Measurements from ENCODE around the gene TNFRSF25. TPM values are rescaled to one million over a fixed set of nuclear protein-coding genes. Genes with fewer than 3 reads are reported as not detected.

TNFRSF25 gene
- total and polyA plus RNA-seq, 9 of the 15 experiments (the other 6 are each of a cell fraction or from before 2014, with no cell fraction given) = 0.24 to 0.49 TPM; not detected in 7

GRCh38 chr1:6434186-6434585 lies 31.8 kb downstream of the TNFRSF25 start:
- H3K79me2 ChIP-seq (ENCODE audit: control insufficient read depth, insufficient read depth, low read length) = no peaks in the 10 kb centered on the region
- H4K20me1 ChIP-seq (replicated peaks; ENCODE audit: control insufficient read depth, insufficient read depth, low read length) = peaks cover 29% of the 10 kb centered on the region
- H3K9me1 ChIP-seq (ENCODE audit: control insufficient read depth, insufficient read depth, low read length) = no peaks in the 10 kb centered on the region
- no TSS peak for BruUV-seq (replicated peaks)
- DNase-seq (ENCODE audit: extremely low read depth in 1 of 4, low spot score in 3 of 4) (no peak), FAIRE-seq (no peak), ATAC-seq (no peak)
- ChIA-PET POLR2A (no interaction called here), CTCF (ENCODE audit: low intra/inter-chr PET ratio) (no interaction called here)
- H3K4me3 ChIP-seq = no peak overlapping the region
- H2AFZ ChIP-seq (ENCODE audit: low read depth, low read length) = no peak overlapping the region
- no peak overlapping the region for H3K4me2 ChIP-seq (ENCODE audit: insufficient read depth, low read length)
- intact Hi-C loops (cut with micrococcal nuclease) = no loop called here
- H3K9ac ChIP-seq (ENCODE audit: insufficient read depth in 1 of 2, low read depth in 2 of 2, low read length in 2 of 2) = no peak overlapping the region
- in situ Hi-C loops (cut with MboI) = no loop called here
- H3K27ac ChIP-seq (ENCODE audit: extremely low read depth, low read depth, low read length) = no peak overlapping the region
- H3K27me3 ChIP-seq (ENCODE audit: control insufficient read depth in 2 of 2, insufficient read depth in 2 of 2, low read length in 2 of 2) = peaks cover 5 to 44% of the 10 kb centered on the region in 2 experiments; a peak in 4 of 5 replicates
- H3K9me3 ChIP-seq (replicated peaks; ENCODE audit: control insufficient read depth, insufficient read depth, low read depth, low read length) = no peaks in the 10 kb centered on the region
- WGBS (ENCODE audit: insufficient coverage, low coverage, missing lambda C conversion rate) = 12% methylated on average over 5 of the region's 5 CpGs
- no peak for TF ChIP-seq DEAF1 (CRISPR knock-in tag; IDR thresholded peaks at IDR 0.05)
- no peak for TF ChIP-seq YBX1 (IDR thresholded peaks at IDR 0.05)
- no peak for TF ChIP-seq ZNF121 (CRISPR knock-in tag; conservative IDR thresholded peaks at IDR 0.05)
- no peaks in the 10 kb centered on the region for H3K36me3 ChIP-seq (ENCODE audit: control insufficient read depth, insufficient read depth, low read length)
- H3K4me1 ChIP-seq (replicated peaks in 1 of 2; ENCODE audit: control insufficient read depth in 2 of 2, insufficient read depth in 2 of 2, low read length in 2 of 2) = peaks cover 10 to 31% of the 10 kb centered on the region in 2 experiments; a peak in 4 of 5 replicates
